WTC11 (cell line): ENCODE measurements around the gene FSTL4. TPM values are rescaled to one million over a fixed set of nuclear protein-coding genes. Genes with fewer than 3 reads are reported as not detected.

Source experiments
- ATAC-seq: fragments of 200-7000 bp; cut with Tn5 transposase; 2 replicates; pipeline ENCODE4 v1.10.0; 2021; ENCODE audit warnings: mild to moderate bottlenecking, moderate library complexity
- CTCF ChIA-PET: fragments of 300-600 bp; sonication (Branson Sonifier 250); formaldehyde crosslinking; loops from one replicate; lab custom pipeline; 2021; ENCODE audit warnings: antibody characterized with exemption; lab: Charles Lee
- POLR2A ChIA-PET: fragments of 350-600 bp; sonication (Branson Sonifier 250); formaldehyde crosslinking; loops from one replicate; lab custom pipeline; 2021; ENCODE audit warnings: antibody characterized with exemption; lab: Charles Lee
- DNase-seq: peaks from one replicate; pipeline ENCODE4 v3.0.0; 2021; ENCODE audit warnings: low spot score
- H3K27ac Mint-ChIP-seq: 2 replicates; pipeline ENCODE4 v1.8.0; 2021; ENCODE audit warnings: mixed read lengths
- H3K27me3 Mint-ChIP-seq: 2 replicates; pipeline ENCODE4 v1.8.0; 2021; ENCODE audit warnings: low read depth, mild to moderate bottlenecking, moderate library complexity, mixed read lengths
- H3K36me3 Mint-ChIP-seq: 2 replicates; pipeline ENCODE4 v1.8.0; 2021; ENCODE audit warnings: mixed read lengths
- H3K4me1 Mint-ChIP-seq: 2 replicates; pipeline ENCODE4 v1.8.0; 2022; ENCODE audit warnings: mixed read lengths
- H3K4me3 Mint-ChIP-seq: 2 replicates; pipeline ENCODE4 v1.8.0; 2021; ENCODE audit warnings: mild to moderate bottlenecking, moderate library complexity, mixed read lengths
- H3K9me3 Mint-ChIP-seq: 2 replicates; pipeline ENCODE4 v1.8.0; 2021; ENCODE audit warnings: mixed read lengths
- AFF4 ChIP-seq: sonication (generic); formaldehyde crosslinking; IDR thresholded peaks from 2 replicates; pipeline ENCODE4 v1.8.1; 2023; ENCODE audit warnings: mild to moderate bottlenecking, missing genetic modification reagents, borderline replicate concordance
- ATF1 ChIP-seq: sonication (generic); formaldehyde crosslinking; IDR thresholded peaks from 2 replicates; pipeline ENCODE4 v1.8.1; 2023; ENCODE audit warnings: mild to moderate bottlenecking, moderate library complexity, missing genetic modification reagents
- CDX4 ChIP-seq: fragments of 250-450 bp; sonication (Bioruptor Pico); IDR thresholded peaks from 2 replicates; pipeline ENCODE4 v1.9.0; 2021; ENCODE audit warnings: moderate library complexity, mild to moderate bottlenecking, inconsistent platforms, borderline replicate concordance
- FOXP1 ChIP-seq: sonication (generic); formaldehyde crosslinking; IDR thresholded peaks from 2 replicates; pipeline ENCODE4 v1.8.0; 2022; ENCODE audit warnings: missing genetic modification reagents, mild to moderate bottlenecking, moderate library complexity, borderline replicate concordance
- NR3C1 ChIP-seq: sonication (generic); formaldehyde crosslinking; conservative IDR thresholded peaks from 2 replicates; pipeline ENCODE4 v1.8.1; 2023; ENCODE audit warnings: low read depth, mild to moderate bottlenecking, missing genetic modification reagents
- OVOL2 ChIP-seq: fragments of 250-450 bp; sonication (Bioruptor Pico); IDR thresholded peaks from 2 replicates; pipeline ENCODE4 v1.9.0; 2021; ENCODE audit warnings: mild to moderate bottlenecking, borderline replicate concordance
- USF1 ChIP-seq: sonication (generic); formaldehyde crosslinking; IDR thresholded peaks from 2 replicates; pipeline ENCODE4 v1.8.0; 2022; ENCODE audit warnings: mild to moderate bottlenecking, missing genetic modification reagents
- USF2 ChIP-seq: sonication (generic); formaldehyde crosslinking; IDR thresholded peaks from 2 replicates; pipeline ENCODE4 v1.8.1; 2023; ENCODE audit warnings: mild to moderate bottlenecking, missing genetic modification reagents, moderate library complexity
- ZMAT4 ChIP-seq: fragments of 250-450 bp; sonication (Bioruptor Pico); IDR thresholded peaks from 2 replicates; pipeline ENCODE4 v1.9.0; 2021; ENCODE audit warnings: mild to moderate bottlenecking
- ZNF423 ChIP-seq: fragments of 250-450 bp; sonication (Bioruptor Pico); IDR thresholded peaks from 2 replicates; pipeline ENCODE4 v2.1.2; 2022; ENCODE audit warnings: mild to moderate bottlenecking, moderate library complexity
- ZNF532 ChIP-seq: fragments of 250-450 bp; sonication (Bioruptor Pico); IDR thresholded peaks from 2 replicates; pipeline ENCODE4 v1.9.0; 2021; ENCODE audit warnings: mild to moderate bottlenecking, borderline replicate concordance
- total RNA-seq: library from RNA; stranded (reverse); gene quantifications from 3 replicates; pipeline ENCODE4 v1.2.3, GENCODE V29; 2021

FSTL4 gene
- total RNA-seq, 1 experiment from 2014 or later: 6.1 TPM

GRCh38 chr5:133222040-133222439 is 390.3 kb downstream of the FSTL4 start:
- POLR2A ChIA-PET: no interaction called here
- H3K4me1 Mint-ChIP-seq: peaks cover 6% of the 10 kb centered on the region; the same call in 1 of the 2 replicates
- no peak overlapping the region for H3K27ac Mint-ChIP-seq
- no peaks in the 10 kb centered on the region for H3K27me3 Mint-ChIP-seq
- H3K4me3 Mint-ChIP-seq: no peak overlapping the region
- ATAC-seq (no peak), DNase-seq (no peak)
- no peaks in the 10 kb centered on the region for H3K36me3 Mint-ChIP-seq
- no peaks in the 10 kb centered on the region for H3K9me3 Mint-ChIP-seq
- no peak for TF ChIP-seq ZNF532 (CRISPR knock-in tag)
- TF ChIP-seq NR3C1 (CRISPR knock-in tag): no peak
- TF ChIP-seq AFF4 (CRISPR knock-in tag): no peak
- TF ChIP-seq OVOL2 (CRISPR knock-in tag): no peak
- no peak for TF ChIP-seq CDX4 (CRISPR knock-in tag)
- TF ChIP-seq ZMAT4 (CRISPR knock-in tag): no peak
- no peak for TF ChIP-seq USF1 (CRISPR knock-in tag)
- no peak for TF ChIP-seq FOXP1 (CRISPR knock-in tag)
- TF ChIP-seq, all 79 proteins: peak for 0
- CTCF ChIA-PET: interaction anchor here (1.0 to 2.7 kb wide), 5 partner anchors 14 to 111 kb away, joined by 4 to 14 read pairs (median 5); no protein-coding TSS in a partner anchor

GRCh38 chr5:133220851-133221674 is 391.3 kb downstream of the FSTL4 start:
- no peak for ATAC-seq
- H3K27ac Mint-ChIP-seq: no peak overlapping the region
- CTCF ChIA-PET: interaction anchor here (0.6 to 2.7 kb wide), 5 partner anchors 16 to 317 kb away, joined by 3 to 14 read pairs (median 4); no protein-coding TSS in a partner anchor
- no peaks in the 10 kb centered on the region for H3K9me3 Mint-ChIP-seq
- no peak for TF ChIP-seq USF2 (CRISPR knock-in tag)
- TF ChIP-seq ZNF423 (CRISPR knock-in tag): no peak
- no peak for TF ChIP-seq ATF1 (CRISPR knock-in tag)
- TF ChIP-seq, all 79 proteins: peak for 0
- H3K36me3 Mint-ChIP-seq: no peaks in the 10 kb centered on the region
- no peak for DNase-seq
- POLR2A ChIA-PET: no interaction called here
- no peak overlapping the region for H3K4me3 Mint-ChIP-seq
- H3K4me1 Mint-ChIP-seq: peaks cover 6% of the 10 kb centered on the region; the same call in 1 of the 2 replicates
- no peaks in the 10 kb centered on the region for H3K27me3 Mint-ChIP-seq
